Tibial nerve (tissue), 4 donors: ENCODE data around the gene HSPB6.

Experiments
- EP300 ChIP-seq, 2 donors: sonication (generic); formaldehyde crosslinking; IDR thresholded peaks; one replicate each; pipeline ENCODE4 v1.6.1; 2017; ENCODE audit warnings: antibody characterized with exemption in 2 of 2, mild to moderate bottlenecking in 1 of 2
- TF ChIP-seq, protein P1 (sequence below), 5 experiments: fragments of 200-600 bp in 3 of 5; fragments of 450-650 bp in 2 of 5; sonication (generic) in 3 of 5; IDR thresholded peaks; one replicate each; pipeline ENCODE4 v1.5.1; 2016 to 2019; ENCODE audit warnings: antibody characterized with exemption in 5 of 5, mild to moderate bottlenecking in 3 of 5, moderate library complexity in 2 of 5

DNA sequence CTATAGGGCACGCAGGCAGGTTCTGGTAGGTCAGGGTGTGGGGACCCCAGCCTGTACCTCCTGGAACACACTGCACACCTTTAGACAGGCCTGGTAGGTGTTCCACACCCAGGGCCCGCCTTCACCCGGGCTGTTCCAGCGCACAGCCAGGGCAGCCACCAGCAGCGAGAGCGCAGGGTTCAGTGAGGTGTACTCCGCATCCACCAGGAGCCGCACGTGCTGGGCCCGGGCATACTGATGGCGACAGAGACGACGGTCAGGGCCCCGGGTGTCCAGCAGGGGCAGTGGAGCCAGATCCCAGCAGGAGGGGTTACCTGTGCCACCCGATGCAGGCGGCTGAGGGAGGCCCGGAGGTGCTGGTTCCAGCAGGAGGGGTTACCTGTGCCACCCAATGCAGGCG, 49.8 kb upstream of the HSPB6 start:
- TF ChIP-seq EP300 (IDR thresholded peaks at IDR 0.05): no peak
- TF ChIP-seq, protein P1, sequence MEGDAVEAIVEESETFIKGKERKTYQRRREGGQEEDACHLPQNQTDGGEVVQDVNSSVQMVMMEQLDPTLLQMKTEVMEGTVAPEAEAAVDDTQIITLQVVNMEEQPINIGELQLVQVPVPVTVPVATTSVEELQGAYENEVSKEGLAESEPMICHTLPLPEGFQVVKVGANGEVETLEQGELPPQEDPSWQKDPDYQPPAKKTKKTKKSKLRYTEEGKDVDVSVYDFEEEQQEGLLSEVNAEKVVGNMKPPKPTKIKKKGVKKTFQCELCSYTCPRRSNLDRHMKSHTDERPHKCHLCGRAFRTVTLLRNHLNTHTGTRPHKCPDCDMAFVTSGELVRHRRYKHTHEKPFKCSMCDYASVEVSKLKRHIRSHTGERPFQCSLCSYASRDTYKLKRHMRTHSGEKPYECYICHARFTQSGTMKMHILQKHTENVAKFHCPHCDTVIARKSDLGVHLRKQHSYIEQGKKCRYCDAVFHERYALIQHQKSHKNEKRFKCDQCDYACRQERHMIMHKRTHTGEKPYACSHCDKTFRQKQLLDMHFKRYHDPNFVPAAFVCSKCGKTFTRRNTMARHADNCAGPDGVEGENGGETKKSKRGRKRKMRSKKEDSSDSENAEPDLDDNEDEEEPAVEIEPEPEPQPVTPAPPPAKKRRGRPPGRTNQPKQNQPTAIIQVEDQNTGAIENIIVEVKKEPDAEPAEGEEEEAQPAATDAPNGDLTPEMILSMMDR (IDR thresholded peaks at IDR 0.05): no peak
